ENCODE measurements around the gene KCNQ2.

Gene KCNQ2

DNA sequence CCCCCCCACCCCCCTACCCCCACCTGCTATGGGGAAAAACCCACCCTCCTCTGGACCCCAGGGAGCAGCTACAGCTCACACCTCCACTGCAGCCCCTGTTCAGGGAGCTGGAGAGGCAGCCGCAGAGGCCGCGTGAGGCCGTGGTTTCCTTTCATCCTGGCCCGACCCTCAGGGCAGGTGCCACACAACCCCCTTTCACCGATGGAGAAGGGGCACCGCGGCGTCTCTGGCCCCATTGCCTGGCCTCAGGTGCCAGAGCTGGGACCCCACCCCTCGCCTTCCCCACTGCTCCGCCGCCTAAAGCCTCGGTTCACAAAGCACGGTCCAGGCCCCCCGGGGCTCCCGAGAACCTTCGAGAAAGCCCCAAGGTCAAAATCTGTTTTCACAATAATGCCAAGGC, 11.8 kb upstream of the KCNQ2 start:
- TF ChIP-seq, protein P1, sequence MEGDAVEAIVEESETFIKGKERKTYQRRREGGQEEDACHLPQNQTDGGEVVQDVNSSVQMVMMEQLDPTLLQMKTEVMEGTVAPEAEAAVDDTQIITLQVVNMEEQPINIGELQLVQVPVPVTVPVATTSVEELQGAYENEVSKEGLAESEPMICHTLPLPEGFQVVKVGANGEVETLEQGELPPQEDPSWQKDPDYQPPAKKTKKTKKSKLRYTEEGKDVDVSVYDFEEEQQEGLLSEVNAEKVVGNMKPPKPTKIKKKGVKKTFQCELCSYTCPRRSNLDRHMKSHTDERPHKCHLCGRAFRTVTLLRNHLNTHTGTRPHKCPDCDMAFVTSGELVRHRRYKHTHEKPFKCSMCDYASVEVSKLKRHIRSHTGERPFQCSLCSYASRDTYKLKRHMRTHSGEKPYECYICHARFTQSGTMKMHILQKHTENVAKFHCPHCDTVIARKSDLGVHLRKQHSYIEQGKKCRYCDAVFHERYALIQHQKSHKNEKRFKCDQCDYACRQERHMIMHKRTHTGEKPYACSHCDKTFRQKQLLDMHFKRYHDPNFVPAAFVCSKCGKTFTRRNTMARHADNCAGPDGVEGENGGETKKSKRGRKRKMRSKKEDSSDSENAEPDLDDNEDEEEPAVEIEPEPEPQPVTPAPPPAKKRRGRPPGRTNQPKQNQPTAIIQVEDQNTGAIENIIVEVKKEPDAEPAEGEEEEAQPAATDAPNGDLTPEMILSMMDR (IDR thresholded peaks at IDR 0.05; ENCODE audit: insufficient read depth, low read length, poor library complexity, severe bottlenecking) = no peak
- no peak for TF ChIP-seq EZH2phosphoT487 (conservative IDR thresholded peaks at IDR 0.05; ENCODE audit: low read length)
- Histone ChIP-seq H3F3A (ENCODE audit: insufficient read depth) (no peaks in the 10 kb centered on the region), H3K36me3 (ENCODE audit: low read length) (no peaks in the 10 kb centered on the region), H3K27me3 (ENCODE audit: low read length) (no peaks in the 10 kb centered on the region), H3K4me2 (ENCODE audit: low read depth, low read length, poor library complexity, severe bottlenecking) (no peak overlapping the region), H3K9me2 (replicated peaks; ENCODE audit: insufficient read depth, low read length) (no peaks in the 10 kb centered on the region), H3K9ac (ENCODE audit: low read length) (no peak overlapping the region), H3K9me3 (ENCODE audit: insufficient read depth, low read length) (no peaks in the 10 kb centered on the region), H3K79me2 (ENCODE audit: insufficient read depth, low read length) (no peaks in the 10 kb centered on the region), H3K27ac (ENCODE audit: low read depth, low read length) (no peak overlapping the region), H2AFZ (ENCODE audit: low read depth, low read length, severe bottlenecking) (no peak overlapping the region), H4K20me1 (ENCODE audit: low read depth, low read length) (no peaks in the 10 kb centered on the region), H3K4me3 (ENCODE audit: insufficient read depth, low read length, poor library complexity, severe bottlenecking) (no peak overlapping the region)

DNA sequence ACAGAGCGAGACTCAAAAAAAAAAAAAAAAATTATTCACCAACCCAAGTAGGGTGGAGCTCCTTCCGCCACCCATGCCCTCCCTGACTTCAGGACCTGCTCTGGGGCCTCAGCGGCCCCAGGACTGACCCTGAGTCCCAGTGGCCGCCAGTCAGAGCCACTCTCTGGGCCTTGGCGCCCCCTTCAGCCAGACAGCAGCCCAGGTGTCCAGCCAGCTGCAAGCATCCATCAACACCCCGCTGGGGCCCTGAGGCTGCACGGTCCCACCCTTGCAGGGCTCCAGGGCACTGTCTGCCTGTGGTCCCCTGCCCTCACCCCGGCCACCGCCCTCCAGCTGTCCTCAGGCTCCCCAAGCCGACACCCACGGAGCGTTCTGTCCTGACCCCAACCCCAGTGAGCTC, 11.4 kb upstream of the KCNQ2 start:
- no peak overlapping the region for H3K9ac ChIP-seq (ENCODE audit: low read length)
- no peaks in the 10 kb centered on the region for H3K79me2 ChIP-seq (ENCODE audit: insufficient read depth, low read length)
- no peaks in the 10 kb centered on the region for H3K9me3 ChIP-seq (ENCODE audit: insufficient read depth, low read length)
- TF ChIP-seq, protein P1 (IDR thresholded peaks at IDR 0.05; ENCODE audit: insufficient read depth, low read length, poor library complexity, severe bottlenecking) = no peak
- H2AFZ ChIP-seq (ENCODE audit: low read depth, low read length, severe bottlenecking) = no peak overlapping the region
- no peaks in the 10 kb centered on the region for H3F3A ChIP-seq (ENCODE audit: insufficient read depth)
- H4K20me1 ChIP-seq (ENCODE audit: low read depth, low read length) = no peaks in the 10 kb centered on the region
- no peaks in the 10 kb centered on the region for H3K36me3 ChIP-seq (ENCODE audit: low read length)
- no peak overlapping the region for H3K4me2 ChIP-seq (ENCODE audit: low read depth, low read length, poor library complexity, severe bottlenecking)
- no peak overlapping the region for H3K4me3 ChIP-seq (ENCODE audit: insufficient read depth, low read length, poor library complexity, severe bottlenecking)
- H3K9me2 ChIP-seq (replicated peaks; ENCODE audit: insufficient read depth, low read length) = no peaks in the 10 kb centered on the region
- H3K27ac ChIP-seq (ENCODE audit: low read depth, low read length) = no peak overlapping the region
- H3K27me3 ChIP-seq (ENCODE audit: low read length) = no peaks in the 10 kb centered on the region

DNA sequence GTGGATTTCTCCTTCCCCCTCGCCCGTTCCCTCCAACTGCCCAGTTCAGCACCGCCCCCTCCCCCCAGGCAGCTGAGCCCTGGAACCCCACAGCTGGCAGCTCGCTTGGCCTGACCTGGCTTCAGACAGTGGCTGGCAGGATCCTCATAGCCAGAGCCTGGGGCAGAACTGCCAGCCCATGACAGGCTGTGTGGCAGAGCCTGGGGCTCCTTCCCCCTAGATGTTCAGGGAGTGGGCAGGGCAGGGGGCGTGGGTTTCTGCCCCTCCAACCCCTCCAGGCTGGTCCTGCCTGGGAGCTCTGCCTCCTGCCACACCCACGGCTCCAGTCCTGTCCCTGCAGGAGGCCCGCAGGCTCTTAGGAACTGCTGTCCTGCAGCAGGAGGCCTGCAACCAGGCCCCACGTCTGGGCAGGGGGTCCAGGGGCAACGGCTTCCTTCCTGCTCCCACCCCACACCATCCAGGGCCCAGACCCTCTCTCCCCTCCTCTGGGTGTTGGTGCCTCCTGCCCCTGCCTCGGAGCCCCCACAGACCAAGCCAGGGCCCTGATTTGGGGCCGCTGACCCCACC, 9.6 kb upstream of the KCNQ2 start:
- Histone ChIP-seq H3K36me3 (ENCODE audit: low read length) (no peaks in the 10 kb centered on the region), H3K27me3 (ENCODE audit: low read length) (no peaks in the 10 kb centered on the region), H3K9me2 (replicated peaks; ENCODE audit: insufficient read depth, low read length) (no peaks in the 10 kb centered on the region), H3F3A (ENCODE audit: insufficient read depth) (no peaks in the 10 kb centered on the region), H2AFZ (ENCODE audit: low read depth, low read length, severe bottlenecking) (no peak overlapping the region), H3K27ac (ENCODE audit: low read depth, low read length) (no peak overlapping the region), H3K4me2 (ENCODE audit: low read depth, low read length, poor library complexity, severe bottlenecking) (no peak overlapping the region), H3K79me2 (ENCODE audit: insufficient read depth, low read length) (no peaks in the 10 kb centered on the region), H3K9ac (ENCODE audit: low read length) (no peak overlapping the region), H3K9me3 (ENCODE audit: insufficient read depth, low read length) (no peaks in the 10 kb centered on the region), H4K20me1 (ENCODE audit: low read depth, low read length) (no peaks in the 10 kb centered on the region), H3K4me3 (ENCODE audit: insufficient read depth, low read length, poor library complexity, severe bottlenecking) (no peak overlapping the region)
- no peak for TF ChIP-seq EZH2phosphoT487 (conservative IDR thresholded peaks at IDR 0.05; ENCODE audit: low read length)
- TF ChIP-seq, protein P1 (IDR thresholded peaks at IDR 0.05; ENCODE audit: insufficient read depth, low read length, poor library complexity, severe bottlenecking) = no peak

Measured in SU-DHL-6 (cell line).